WTC11 (cell line): ENCODE data around the gene ZIC5. TPM values are rescaled to one million over a fixed set of nuclear protein-coding genes. Genes with fewer than 3 reads are reported as not detected.

Source experiments
- ATAC-seq: fragments of 200-7000 bp; cut with Tn5 transposase; 2 replicates; pipeline ENCODE4 v1.10.0; 2021; ENCODE audit warnings: mild to moderate bottlenecking, moderate library complexity
- CTCF ChIA-PET: fragments of 300-600 bp; sonication (Branson Sonifier 250); formaldehyde crosslinking; loops from one replicate; lab custom pipeline; 2021; ENCODE audit warnings: antibody characterized with exemption; lab: Charles Lee
- POLR2A ChIA-PET: fragments of 350-600 bp; sonication (Branson Sonifier 250); formaldehyde crosslinking; loops from one replicate; lab custom pipeline; 2021; ENCODE audit warnings: antibody characterized with exemption; lab: Charles Lee
- DNase-seq: peaks from one replicate; pipeline ENCODE4 v3.0.0; 2021; ENCODE audit warnings: low spot score
- H3K27ac Mint-ChIP-seq: 2 replicates; pipeline ENCODE4 v1.8.0; 2021; ENCODE audit warnings: mixed read lengths
- H3K27me3 Mint-ChIP-seq: 2 replicates; pipeline ENCODE4 v1.8.0; 2021; ENCODE audit warnings: low read depth, mild to moderate bottlenecking, moderate library complexity, mixed read lengths
- H3K36me3 Mint-ChIP-seq: 2 replicates; pipeline ENCODE4 v1.8.0; 2021; ENCODE audit warnings: mixed read lengths
- H3K4me1 Mint-ChIP-seq: 2 replicates; pipeline ENCODE4 v1.8.0; 2022; ENCODE audit warnings: mixed read lengths
- H3K4me3 Mint-ChIP-seq: 2 replicates; pipeline ENCODE4 v1.8.0; 2021; ENCODE audit warnings: mild to moderate bottlenecking, moderate library complexity, mixed read lengths
- H3K9me3 Mint-ChIP-seq: 2 replicates; pipeline ENCODE4 v1.8.0; 2021; ENCODE audit warnings: mixed read lengths
- CREB1 ChIP-seq: sonication (generic); formaldehyde crosslinking; IDR thresholded peaks from 2 replicates; pipeline ENCODE4 v1.8.0; 2023; ENCODE audit warnings: mild to moderate bottlenecking, missing genetic modification reagents
- ELF4 ChIP-seq: sonication (generic); formaldehyde crosslinking; IDR thresholded peaks from 2 replicates; pipeline ENCODE4 v1.8.1; 2022; ENCODE audit warnings: low read depth, mild to moderate bottlenecking, moderate library complexity, missing genetic modification reagents
- FOXK1 ChIP-seq: sonication (generic); formaldehyde crosslinking; IDR thresholded peaks from 2 replicates; pipeline ENCODE4 v1.8.0; 2022; ENCODE audit warnings: mild to moderate bottlenecking, moderate library complexity, missing genetic modification reagents
- HMGA2 ChIP-seq: fragments of 250-450 bp; sonication (Bioruptor Pico); IDR thresholded peaks from 2 replicates; pipeline ENCODE4 v1.4.0; 2021; ENCODE audit warnings: mild to moderate bottlenecking, moderate library complexity
- IRF2 ChIP-seq: sonication (generic); formaldehyde crosslinking; IDR thresholded peaks from 2 replicates; pipeline ENCODE4 v1.8.0; 2022; ENCODE audit warnings: low read depth, missing genetic modification reagents, borderline replicate concordance
- JAZF1 ChIP-seq: fragments of 250-450 bp; sonication (Bioruptor Pico); IDR thresholded peaks from 2 replicates; pipeline ENCODE4 v1.9.0; 2021; ENCODE audit warnings: moderate library complexity, mild to moderate bottlenecking, inconsistent platforms
- TCF7 ChIP-seq: sonication (generic); formaldehyde crosslinking; IDR thresholded peaks from 2 replicates; pipeline ENCODE4 v1.8.0; 2022; ENCODE audit warnings: mild to moderate bottlenecking, low read depth, missing genetic modification reagents, moderate library complexity
- ZBTB21 ChIP-seq: sonication (generic); formaldehyde crosslinking; IDR thresholded peaks from 2 replicates; pipeline ENCODE4 v1.8.1; 2023; ENCODE audit warnings: mild to moderate bottlenecking, missing genetic modification reagents, borderline replicate concordance
- ZNF138 ChIP-seq: sonication (generic); formaldehyde crosslinking; conservative IDR thresholded peaks from 2 replicates; pipeline ENCODE4 v1.8.1; 2022; ENCODE audit warnings: mild to moderate bottlenecking, moderate library complexity, missing genetic modification reagents
- ZNF232 ChIP-seq: sonication (generic); formaldehyde crosslinking; IDR thresholded peaks from 2 replicates; pipeline ENCODE4 v1.8.0; 2022; ENCODE audit warnings: mild to moderate bottlenecking, missing genetic modification reagents
- ZNF263 ChIP-seq: sonication (generic); formaldehyde crosslinking; IDR thresholded peaks from 2 replicates; pipeline ENCODE4 v1.8.1; 2022; ENCODE audit warnings: low read depth, mild to moderate bottlenecking, moderate library complexity, missing genetic modification reagents
- ZNF317 ChIP-seq: sonication (generic); formaldehyde crosslinking; IDR thresholded peaks from 2 replicates; pipeline ENCODE4 v1.8.1; 2023; ENCODE audit warnings: low read depth, mild to moderate bottlenecking, moderate library complexity, missing genetic modification reagents, borderline replicate concordance
- ZNF396 ChIP-seq: fragments of 250-450 bp; sonication (Bioruptor Pico); IDR thresholded peaks from 2 replicates; pipeline ENCODE4 v1.8.0; 2021; ENCODE audit warnings: mild to moderate bottlenecking, moderate library complexity, borderline replicate concordance
- ZNF671 ChIP-seq: fragments of 250-450 bp; sonication (Bioruptor Pico); IDR thresholded peaks from 2 replicates; pipeline ENCODE4 v1.8.0; 2021; ENCODE audit warnings: mild to moderate bottlenecking
- total RNA-seq: library from RNA; stranded (reverse); gene quantifications from 3 replicates; pipeline ENCODE4 v1.2.3, GENCODE V29; 2021
- TF ChIP-seq, protein P1 (sequence below): sonication (generic); formaldehyde crosslinking; IDR thresholded peaks from 2 replicates; pipeline ENCODE4 v1.8.0; 2023; ENCODE audit warnings: missing genetic modification reagents, mild to moderate bottlenecking, borderline replicate concordance
- TF ChIP-seq, protein P2 (sequence below): sonication (generic); formaldehyde crosslinking; IDR thresholded peaks from 2 replicates; pipeline ENCODE4 v1.8.0; 2022; ENCODE audit warnings: mild to moderate bottlenecking, missing genetic modification reagents
- TF ChIP-seq, protein P3 (sequence below): sonication (generic); formaldehyde crosslinking; IDR thresholded peaks from 2 replicates; pipeline ENCODE4 v1.8.1; 2023; ENCODE audit warnings: mild to moderate bottlenecking, missing genetic modification reagents, moderate library complexity
- TF ChIP-seq, protein P4 (sequence below): sonication (generic); formaldehyde crosslinking; IDR thresholded peaks from 2 replicates; pipeline ENCODE4 v1.8.1; 2023; ENCODE audit warnings: mild to moderate bottlenecking, missing genetic modification reagents
- TF ChIP-seq, protein P5 (sequence below): sonication (generic); formaldehyde crosslinking; IDR thresholded peaks from 2 replicates; pipeline ENCODE4 v1.8.1; 2023; ENCODE audit warnings: mild to moderate bottlenecking, moderate library complexity, missing genetic modification reagents
- TF ChIP-seq, protein P6 (sequence below): fragments of 250-450 bp; sonication (Bioruptor Pico); IDR thresholded peaks from 2 replicates; pipeline ENCODE4 v1.9.0; 2021; ENCODE audit warnings: mild to moderate bottlenecking
- TF ChIP-seq, protein P7 (sequence below): fragments of 250-450 bp; sonication (Bioruptor Pico); IDR thresholded peaks from 2 replicates; pipeline ENCODE4 v1.9.0; 2021; ENCODE audit warnings: mild to moderate bottlenecking

ZIC5 gene
- total RNA-seq, 1 experiment from 2014 or later = 46.4 TPM

DNA sequence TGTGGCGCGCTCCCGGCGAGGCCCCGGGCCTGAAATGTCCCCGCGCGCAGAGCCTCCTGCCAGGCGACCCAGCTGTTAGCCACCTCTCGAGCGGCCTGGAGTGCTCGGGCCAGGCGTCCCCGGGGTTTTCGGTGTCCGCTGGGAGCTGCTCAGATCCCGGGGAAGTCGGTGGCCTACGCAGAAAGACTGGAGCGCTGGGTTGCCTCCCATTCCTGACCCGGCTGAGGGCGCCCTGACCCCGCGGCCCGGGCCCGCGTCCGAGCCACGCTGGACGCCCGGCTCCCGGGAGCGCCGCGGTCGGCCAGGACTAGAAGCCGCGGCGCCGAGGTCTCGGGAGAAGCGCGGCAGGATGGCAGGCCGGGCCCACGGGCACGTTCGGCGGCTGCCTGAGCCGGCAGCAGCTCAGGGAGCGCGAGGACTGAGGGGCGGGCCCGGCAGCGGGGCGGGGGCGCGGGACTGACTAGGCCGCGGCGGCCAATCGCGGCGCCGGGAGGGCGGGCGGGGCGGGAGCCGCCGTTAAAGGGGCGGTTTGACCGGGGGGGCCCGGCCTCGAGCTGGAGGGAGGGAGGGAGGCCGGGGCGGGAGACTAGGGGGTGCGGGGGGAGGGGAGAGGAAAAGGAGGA lies 8.7 kb upstream of the ZIC5 start (continued):
- TF ChIP-seq, protein P1, sequence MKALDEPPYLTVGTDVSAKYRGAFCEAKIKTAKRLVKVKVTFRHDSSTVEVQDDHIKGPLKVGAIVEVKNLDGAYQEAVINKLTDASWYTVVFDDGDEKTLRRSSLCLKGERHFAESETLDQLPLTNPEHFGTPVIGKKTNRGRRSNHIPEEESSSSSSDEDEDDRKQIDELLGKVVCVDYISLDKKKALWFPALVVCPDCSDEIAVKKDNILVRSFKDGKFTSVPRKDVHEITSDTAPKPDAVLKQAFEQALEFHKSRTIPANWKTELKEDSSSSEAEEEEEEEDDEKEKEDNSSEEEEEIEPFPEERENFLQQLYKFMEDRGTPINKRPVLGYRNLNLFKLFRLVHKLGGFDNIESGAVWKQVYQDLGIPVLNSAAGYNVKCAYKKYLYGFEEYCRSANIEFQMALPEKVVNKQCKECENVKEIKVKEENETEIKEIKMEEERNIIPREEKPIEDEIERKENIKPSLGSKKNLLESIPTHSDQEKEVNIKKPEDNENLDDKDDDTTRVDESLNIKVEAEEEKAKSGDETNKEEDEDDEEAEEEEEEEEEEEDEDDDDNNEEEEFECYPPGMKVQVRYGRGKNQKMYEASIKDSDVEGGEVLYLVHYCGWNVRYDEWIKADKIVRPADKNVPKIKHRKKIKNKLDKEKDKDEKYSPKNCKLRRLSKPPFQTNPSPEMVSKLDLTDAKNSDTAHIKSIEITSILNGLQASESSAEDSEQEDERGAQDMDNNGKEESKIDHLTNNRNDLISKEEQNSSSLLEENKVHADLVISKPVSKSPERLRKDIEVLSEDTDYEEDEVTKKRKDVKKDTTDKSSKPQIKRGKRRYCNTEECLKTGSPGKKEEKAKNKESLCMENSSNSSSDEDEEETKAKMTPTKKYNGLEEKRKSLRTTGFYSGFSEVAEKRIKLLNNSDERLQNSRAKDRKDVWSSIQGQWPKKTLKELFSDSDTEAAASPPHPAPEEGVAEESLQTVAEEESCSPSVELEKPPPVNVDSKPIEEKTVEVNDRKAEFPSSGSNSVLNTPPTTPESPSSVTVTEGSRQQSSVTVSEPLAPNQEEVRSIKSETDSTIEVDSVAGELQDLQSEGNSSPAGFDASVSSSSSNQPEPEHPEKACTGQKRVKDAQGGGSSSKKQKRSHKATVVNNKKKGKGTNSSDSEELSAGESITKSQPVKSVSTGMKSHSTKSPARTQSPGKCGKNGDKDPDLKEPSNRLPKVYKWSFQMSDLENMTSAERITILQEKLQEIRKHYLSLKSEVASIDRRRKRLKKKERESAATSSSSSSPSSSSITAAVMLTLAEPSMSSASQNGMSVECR (CRISPR knock-in tag) = peak; percentile 53; the same call in 1 of the 2 replicates
- TF ChIP-seq ZNF317 (CRISPR knock-in tag) = 0 out of 2 replicates have a peak, but pooled peaks have one; percentile 41
- TF ChIP-seq, protein P2, sequence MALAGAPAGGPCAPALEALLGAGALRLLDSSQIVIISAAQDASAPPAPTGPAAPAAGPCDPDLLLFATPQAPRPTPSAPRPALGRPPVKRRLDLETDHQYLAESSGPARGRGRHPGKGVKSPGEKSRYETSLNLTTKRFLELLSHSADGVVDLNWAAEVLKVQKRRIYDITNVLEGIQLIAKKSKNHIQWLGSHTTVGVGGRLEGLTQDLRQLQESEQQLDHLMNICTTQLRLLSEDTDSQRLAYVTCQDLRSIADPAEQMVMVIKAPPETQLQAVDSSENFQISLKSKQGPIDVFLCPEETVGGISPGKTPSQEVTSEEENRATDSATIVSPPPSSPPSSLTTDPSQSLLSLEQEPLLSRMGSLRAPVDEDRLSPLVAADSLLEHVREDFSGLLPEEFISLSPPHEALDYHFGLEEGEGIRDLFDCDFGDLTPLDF (CRISPR knock-in tag) = no peak
- TF ChIP-seq, protein P3, sequence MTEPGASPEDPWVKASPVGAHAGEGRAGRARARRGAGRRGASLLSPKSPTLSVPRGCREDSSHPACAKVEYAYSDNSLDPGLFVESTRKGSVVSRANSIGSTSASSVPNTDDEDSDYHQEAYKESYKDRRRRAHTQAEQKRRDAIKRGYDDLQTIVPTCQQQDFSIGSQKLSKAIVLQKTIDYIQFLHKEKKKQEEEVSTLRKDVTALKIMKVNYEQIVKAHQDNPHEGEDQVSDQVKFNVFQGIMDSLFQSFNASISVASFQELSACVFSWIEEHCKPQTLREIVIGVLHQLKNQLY (CRISPR knock-in tag) = no peak

DNA sequence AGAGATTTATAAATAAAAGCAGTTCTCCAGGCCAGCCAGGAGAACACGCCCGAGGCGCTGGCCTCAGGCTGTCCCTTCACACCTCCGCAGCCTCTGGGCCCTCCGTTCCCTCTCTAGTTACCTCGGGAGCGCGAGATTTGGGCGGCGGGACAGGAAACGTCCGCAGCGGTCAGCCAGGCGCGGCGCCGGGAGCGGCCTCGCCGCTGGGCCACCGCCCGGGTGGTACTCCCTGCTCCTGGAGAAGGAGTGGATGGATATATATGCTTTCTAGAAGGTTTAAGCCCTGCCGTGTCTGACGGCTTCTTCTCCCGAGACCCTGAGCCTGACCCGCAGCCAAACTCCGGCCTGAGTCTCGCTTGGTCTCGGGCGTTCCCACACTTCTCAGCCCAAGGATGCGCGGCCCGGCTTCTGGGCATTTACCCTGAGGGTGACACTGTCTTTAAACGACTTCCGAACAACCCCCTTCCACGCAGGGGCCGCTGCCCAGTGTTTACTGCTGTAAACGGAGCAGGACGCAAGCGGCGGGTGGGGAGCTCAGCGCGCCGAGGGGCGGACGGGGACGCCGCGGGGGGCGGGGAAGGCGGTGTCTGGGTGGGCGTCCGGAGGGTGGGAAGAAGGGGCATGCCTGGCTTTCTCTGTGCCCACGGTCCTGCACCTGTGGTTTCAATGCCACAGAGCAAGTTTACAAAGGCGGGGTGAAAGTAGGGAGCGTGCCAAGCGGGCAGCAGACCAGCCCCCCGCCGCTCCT lies 8.1 kb upstream of the ZIC5 start:
- Mint-ChIP-seq H3K27ac (peak overlapping the region; percentile 96), H3K36me3 (peaks cover 22% of the 10 kb centered on the region), H3K9me3 (no peaks in the 10 kb centered on the region), H3K27me3 (peaks cover 38% of the 10 kb centered on the region), H3K4me1 (peaks cover 42% of the 10 kb centered on the region), H3K4me3 (peak overlapping the region; percentile 76)
- no peak for ATAC-seq
- DNase-seq = peak; percentile 69
- ChIA-PET POLR2A (interaction anchor here (0.6 to 7.1 kb wide), 12 partner anchors 9 to 292 kb away, joined by 3 to 67 read pairs (median 6); partner anchors contain the start of genes PCCA and ZIC5), CTCF (interaction anchor here (1.0 to 2.0 kb wide), 5 partner anchors 9 to 324 kb away, joined by 3 to 9 read pairs (median 4); partner anchors contain the start of gene ZIC5)
- no peak for TF ChIP-seq ZNF263 (CRISPR knock-in tag)
- TF ChIP-seq JAZF1 = no peak
- TF ChIP-seq FOXK1 = peak; percentile 48; the same call in 1 of the 2 replicates
- no peak for TF ChIP-seq HMGA2 (CRISPR knock-in tag)
- TF ChIP-seq ZNF671 (CRISPR knock-in tag) = no peak
- no peak for TF ChIP-seq ELF4 (CRISPR knock-in tag)
- TF ChIP-seq TCF7 (CRISPR knock-in tag) = no peak
- TF ChIP-seq, protein P4, sequence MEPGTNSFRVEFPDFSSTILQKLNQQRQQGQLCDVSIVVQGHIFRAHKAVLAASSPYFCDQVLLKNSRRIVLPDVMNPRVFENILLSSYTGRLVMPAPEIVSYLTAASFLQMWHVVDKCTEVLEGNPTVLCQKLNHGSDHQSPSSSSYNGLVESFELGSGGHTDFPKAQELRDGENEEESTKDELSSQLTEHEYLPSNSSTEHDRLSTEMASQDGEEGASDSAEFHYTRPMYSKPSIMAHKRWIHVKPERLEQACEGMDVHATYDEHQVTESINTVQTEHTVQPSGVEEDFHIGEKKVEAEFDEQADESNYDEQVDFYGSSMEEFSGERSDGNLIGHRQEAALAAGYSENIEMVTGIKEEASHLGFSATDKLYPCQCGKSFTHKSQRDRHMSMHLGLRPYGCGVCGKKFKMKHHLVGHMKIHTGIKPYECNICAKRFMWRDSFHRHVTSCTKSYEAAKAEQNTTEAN = no peak
- peak; percentile 65; the same call in 1 of the 2 replicates for TF ChIP-seq ZNF232
- no peak for TF ChIP-seq ZBTB21 (CRISPR knock-in tag)
- TF ChIP-seq, protein P5, sequence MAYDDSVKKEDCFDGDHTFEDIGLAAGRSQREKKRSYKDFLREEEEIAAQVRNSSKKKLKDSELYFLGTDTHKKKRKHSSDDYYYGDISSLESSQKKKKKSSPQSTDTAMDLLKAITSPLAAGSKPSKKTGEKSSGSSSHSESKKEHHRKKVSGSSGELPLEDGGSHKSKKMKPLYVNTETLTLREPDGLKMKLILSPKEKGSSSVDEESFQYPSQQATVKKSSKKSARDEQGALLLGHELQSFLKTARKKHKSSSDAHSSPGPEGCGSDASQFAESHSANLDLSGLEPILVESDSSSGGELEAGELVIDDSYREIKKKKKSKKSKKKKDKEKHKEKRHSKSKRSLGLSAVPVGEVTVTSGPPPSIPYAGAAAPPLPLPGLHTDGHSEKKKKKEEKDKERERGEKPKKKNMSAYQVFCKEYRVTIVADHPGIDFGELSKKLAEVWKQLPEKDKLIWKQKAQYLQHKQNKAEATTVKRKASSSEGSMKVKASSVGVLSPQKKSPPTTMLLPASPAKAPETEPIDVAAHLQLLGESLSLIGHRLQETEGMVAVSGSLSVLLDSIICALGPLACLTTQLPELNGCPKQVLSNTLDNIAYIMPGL = peak; percentile 8; the same call in 1 of the 2 replicates
- no peak for TF ChIP-seq IRF2 (CRISPR knock-in tag)
- TF ChIP-seq, protein P6, sequence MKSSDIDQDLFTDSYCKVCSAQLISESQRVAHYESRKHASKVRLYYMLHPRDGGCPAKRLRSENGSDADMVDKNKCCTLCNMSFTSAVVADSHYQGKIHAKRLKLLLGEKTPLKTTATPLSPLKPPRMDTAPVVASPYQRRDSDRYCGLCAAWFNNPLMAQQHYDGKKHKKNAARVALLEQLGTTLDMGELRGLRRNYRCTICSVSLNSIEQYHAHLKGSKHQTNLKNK (CRISPR knock-in tag) = no peak
- TF ChIP-seq ZNF396 (CRISPR knock-in tag) = no peak
- TF ChIP-seq ZNF138 = no peak
- TF ChIP-seq, protein P7, sequence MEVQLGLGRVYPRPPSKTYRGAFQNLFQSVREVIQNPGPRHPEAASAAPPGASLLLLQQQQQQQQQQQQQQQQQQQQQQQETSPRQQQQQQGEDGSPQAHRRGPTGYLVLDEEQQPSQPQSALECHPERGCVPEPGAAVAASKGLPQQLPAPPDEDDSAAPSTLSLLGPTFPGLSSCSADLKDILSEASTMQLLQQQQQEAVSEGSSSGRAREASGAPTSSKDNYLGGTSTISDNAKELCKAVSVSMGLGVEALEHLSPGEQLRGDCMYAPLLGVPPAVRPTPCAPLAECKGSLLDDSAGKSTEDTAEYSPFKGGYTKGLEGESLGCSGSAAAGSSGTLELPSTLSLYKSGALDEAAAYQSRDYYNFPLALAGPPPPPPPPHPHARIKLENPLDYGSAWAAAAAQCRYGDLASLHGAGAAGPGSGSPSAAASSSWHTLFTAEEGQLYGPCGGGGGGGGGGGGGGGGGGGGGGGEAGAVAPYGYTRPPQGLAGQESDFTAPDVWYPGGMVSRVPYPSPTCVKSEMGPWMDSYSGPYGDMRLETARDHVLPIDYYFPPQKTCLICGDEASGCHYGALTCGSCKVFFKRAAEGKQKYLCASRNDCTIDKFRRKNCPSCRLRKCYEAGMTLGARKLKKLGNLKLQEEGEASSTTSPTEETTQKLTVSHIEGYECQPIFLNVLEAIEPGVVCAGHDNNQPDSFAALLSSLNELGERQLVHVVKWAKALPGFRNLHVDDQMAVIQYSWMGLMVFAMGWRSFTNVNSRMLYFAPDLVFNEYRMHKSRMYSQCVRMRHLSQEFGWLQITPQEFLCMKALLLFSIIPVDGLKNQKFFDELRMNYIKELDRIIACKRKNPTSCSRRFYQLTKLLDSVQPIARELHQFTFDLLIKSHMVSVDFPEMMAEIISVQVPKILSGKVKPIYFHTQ = no peak
- TF ChIP-seq CREB1 (CRISPR knock-in tag) = no peak
